Neural progenitor cell (in vitro differentiated cells): Measurements from ENCODE around the gene ORC5. TPM values are rescaled to one million over a fixed set of nuclear protein-coding genes. Genes with fewer than 3 reads are reported as not detected.

Source experiments
- DNase-seq: peaks from one replicate; pipeline ENCODE4 v3.0.0-alpha.2; 2016; ENCODE audit warnings: low spot score
- H2AFZ ChIP-seq: fragments of 200-600 bp; sonication (generic); replicated peaks from 2 replicates; pipeline ENCODE4 v1.6.1; 2016; ENCODE audit warnings: antibody characterized with exemption
- H3F3A ChIP-seq: fragments of 200-600 bp; sonication (generic); 2 replicates; pipeline ENCODE4 v1.6.1; 2016; ENCODE audit warnings: antibody characterized with exemption, low read depth
- H3K27ac ChIP-seq: fragments of 200-600 bp; sonication (generic); 2 replicates; pipeline ENCODE4 v1.5.1; 2016; ENCODE audit warnings: mild to moderate bottlenecking
- H3K27me3 ChIP-seq: fragments of 200-600 bp; sonication (generic); 2 replicates; pipeline ENCODE4 v1.6.1; 2016; ENCODE audit warnings: mild to moderate bottlenecking, moderate library complexity
- H3K36me3 ChIP-seq: fragments of 200-600 bp; sonication (generic); 2 replicates; pipeline ENCODE4 v1.5.1; 2016
- H3K4me1 ChIP-seq: fragments of 200-600 bp; sonication (generic); 2 replicates; pipeline ENCODE4 v1.6.1; 2016; ENCODE audit warnings: mixed run types
- H3K4me2 ChIP-seq: fragments of 200-600 bp; sonication (generic); 2 replicates; pipeline ENCODE4 v1.6.1; 2016
- H3K4me3 ChIP-seq: fragments of 200-600 bp; sonication (generic); 2 replicates; pipeline ENCODE4 v1.5.1; 2016
- H3K79me2 ChIP-seq: fragments of 200-600 bp; sonication (generic); 2 replicates; pipeline ENCODE4 v1.6.1; 2016; ENCODE audit warnings: low read depth
- H3K9ac ChIP-seq: fragments of 200-600 bp; sonication (generic); 2 replicates; pipeline ENCODE4 v1.6.1; 2016
- H3K9me3 ChIP-seq: fragments of 200-600 bp; sonication (generic); 2 replicates; pipeline ENCODE4 v1.5.1; 2016; ENCODE audit warnings: low read depth
- H4K20me1 ChIP-seq: fragments of 200-600 bp; sonication (generic); 2 replicates; pipeline ENCODE4 v1.6.1; 2016; ENCODE audit warnings: low read depth
- H3K27ac Mint-ChIP-seq: 3 replicates; pipeline ENCODE4 v1.8.0; 2021; ENCODE audit warnings: mixed read lengths
- H3K27me3 Mint-ChIP-seq: 2 replicates; pipeline ENCODE4 v1.8.0; 2022; ENCODE audit warnings: low read depth, mild to moderate bottlenecking, inconsistent platforms, moderate library complexity, mixed read lengths; ENCODE audit not compliant: insufficient read depth
- H3K36me3 Mint-ChIP-seq: 3 replicates; pipeline ENCODE4 v1.8.0; 2021; ENCODE audit warnings: mixed read lengths
- H3K4me1 Mint-ChIP-seq: 3 replicates; pipeline ENCODE4 v1.8.0; 2021; ENCODE audit warnings: mixed read lengths
- H3K4me3 Mint-ChIP-seq: 3 replicates; pipeline ENCODE4 v1.8.0; 2021; ENCODE audit warnings: mild to moderate bottlenecking, moderate library complexity, mixed read lengths
- H3K9me3 Mint-ChIP-seq: 3 replicates; pipeline ENCODE4 v1.8.0; 2020; ENCODE audit warnings: mixed read lengths
- EZH2 ChIP-seq: fragments of 200-600 bp; sonication (generic); IDR thresholded peaks from 2 replicates; pipeline ENCODE4 v1.6.1; 2017; ENCODE audit warnings: antibody characterized with exemption, mild to moderate bottlenecking, moderate library complexity
- EZH2phosphoT487 ChIP-seq: fragments of 200-600 bp; sonication (generic); IDR thresholded peaks from 2 replicates; pipeline ENCODE4 v1.6.1; 2017; ENCODE audit warnings: antibody characterized with exemption
- total RNA-seq: library from RNA; depleted of rRNA; stranded (reverse); fragments of >200 nt; gene quantifications from 2 replicates; pipeline ENCODE4 v1.2.3, GENCODE V29; 2015; ENCODE audit warnings: low replicate concordance
- TF ChIP-seq, protein P1 (sequence below): fragments of 200-600 bp; sonication (generic); IDR thresholded peaks from 2 replicates; pipeline ENCODE4 v1.5.1; 2017; ENCODE audit warnings: antibody characterized with exemption, mild to moderate bottlenecking

ORC5 gene
- total RNA-seq, 1 donor from 2014 or later = 14.9 TPM

GRCh38 chr7:104136981-104137380 is 70.8 kb downstream of the ORC5 start:
- no peaks in the 10 kb centered on the region for H3K36me3 ChIP-seq
- no peak overlapping the region for H3K27ac Mint-ChIP-seq
- no peak for DNase-seq

GRCh38 chr7:104136561-104136960 is 71.3 kb downstream of the ORC5 start:
- Histone ChIP-seq H3K27me3 (no peaks in the 10 kb centered on the region), H3K27ac (no peak overlapping the region), H2AFZ (no peak overlapping the region), H3K36me3 (no peaks in the 10 kb centered on the region), H3K4me3 (no peak overlapping the region), H4K20me1 (no peaks in the 10 kb centered on the region), H3K9me3 (no peaks in the 10 kb centered on the region), H3K4me1 (peaks cover 3% of the 10 kb centered on the region), H3K4me2 (no peak overlapping the region), H3K9ac (no peak overlapping the region), H3F3A (no peaks in the 10 kb centered on the region), H3K79me2 (no peaks in the 10 kb centered on the region)
- Mint-ChIP-seq H3K4me1 (no peaks in the 10 kb centered on the region), H3K27ac (no peak overlapping the region), H3K27me3 (no peaks in the 10 kb centered on the region), H3K36me3 (peaks cover 9% of the 10 kb centered on the region), H3K4me3 (no peak overlapping the region), H3K9me3 (no peaks in the 10 kb centered on the region)
- no peak for DNase-seq
- TF ChIP-seq EZH2 (no peak), EZH2phosphoT487 (no peak)
- TF ChIP-seq, protein P1, sequence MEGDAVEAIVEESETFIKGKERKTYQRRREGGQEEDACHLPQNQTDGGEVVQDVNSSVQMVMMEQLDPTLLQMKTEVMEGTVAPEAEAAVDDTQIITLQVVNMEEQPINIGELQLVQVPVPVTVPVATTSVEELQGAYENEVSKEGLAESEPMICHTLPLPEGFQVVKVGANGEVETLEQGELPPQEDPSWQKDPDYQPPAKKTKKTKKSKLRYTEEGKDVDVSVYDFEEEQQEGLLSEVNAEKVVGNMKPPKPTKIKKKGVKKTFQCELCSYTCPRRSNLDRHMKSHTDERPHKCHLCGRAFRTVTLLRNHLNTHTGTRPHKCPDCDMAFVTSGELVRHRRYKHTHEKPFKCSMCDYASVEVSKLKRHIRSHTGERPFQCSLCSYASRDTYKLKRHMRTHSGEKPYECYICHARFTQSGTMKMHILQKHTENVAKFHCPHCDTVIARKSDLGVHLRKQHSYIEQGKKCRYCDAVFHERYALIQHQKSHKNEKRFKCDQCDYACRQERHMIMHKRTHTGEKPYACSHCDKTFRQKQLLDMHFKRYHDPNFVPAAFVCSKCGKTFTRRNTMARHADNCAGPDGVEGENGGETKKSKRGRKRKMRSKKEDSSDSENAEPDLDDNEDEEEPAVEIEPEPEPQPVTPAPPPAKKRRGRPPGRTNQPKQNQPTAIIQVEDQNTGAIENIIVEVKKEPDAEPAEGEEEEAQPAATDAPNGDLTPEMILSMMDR = no peak

More at GRCh38 chr7:104136981-104137380, 70.8 kb downstream of the ORC5 start:
- no peak overlapping the region for H2AFZ ChIP-seq
- H3K4me2 ChIP-seq = no peak overlapping the region
- no peaks in the 10 kb centered on the region for H3F3A ChIP-seq
- H3K27ac ChIP-seq = no peak overlapping the region
- no peaks in the 10 kb centered on the region for H3K4me1 Mint-ChIP-seq
- no peaks in the 10 kb centered on the region for H3K27me3 ChIP-seq
- peaks cover 6% of the 10 kb centered on the region for H3K36me3 Mint-ChIP-seq
- H3K4me3 ChIP-seq = no peak overlapping the region
- no peak overlapping the region for H3K4me3 Mint-ChIP-seq
- no peaks in the 10 kb centered on the region for H3K9me3 ChIP-seq
- TF ChIP-seq EZH2phosphoT487 (no peak), EZH2 (no peak)
- H3K9me3 Mint-ChIP-seq = no peaks in the 10 kb centered on the region
- H3K27me3 Mint-ChIP-seq = no peaks in the 10 kb centered on the region
- no peak overlapping the region for H3K9ac ChIP-seq
- H4K20me1 ChIP-seq = no peaks in the 10 kb centered on the region
- H3K79me2 ChIP-seq = no peaks in the 10 kb centered on the region
- H3K4me1 ChIP-seq = peaks cover 3% of the 10 kb centered on the region

DNA sequence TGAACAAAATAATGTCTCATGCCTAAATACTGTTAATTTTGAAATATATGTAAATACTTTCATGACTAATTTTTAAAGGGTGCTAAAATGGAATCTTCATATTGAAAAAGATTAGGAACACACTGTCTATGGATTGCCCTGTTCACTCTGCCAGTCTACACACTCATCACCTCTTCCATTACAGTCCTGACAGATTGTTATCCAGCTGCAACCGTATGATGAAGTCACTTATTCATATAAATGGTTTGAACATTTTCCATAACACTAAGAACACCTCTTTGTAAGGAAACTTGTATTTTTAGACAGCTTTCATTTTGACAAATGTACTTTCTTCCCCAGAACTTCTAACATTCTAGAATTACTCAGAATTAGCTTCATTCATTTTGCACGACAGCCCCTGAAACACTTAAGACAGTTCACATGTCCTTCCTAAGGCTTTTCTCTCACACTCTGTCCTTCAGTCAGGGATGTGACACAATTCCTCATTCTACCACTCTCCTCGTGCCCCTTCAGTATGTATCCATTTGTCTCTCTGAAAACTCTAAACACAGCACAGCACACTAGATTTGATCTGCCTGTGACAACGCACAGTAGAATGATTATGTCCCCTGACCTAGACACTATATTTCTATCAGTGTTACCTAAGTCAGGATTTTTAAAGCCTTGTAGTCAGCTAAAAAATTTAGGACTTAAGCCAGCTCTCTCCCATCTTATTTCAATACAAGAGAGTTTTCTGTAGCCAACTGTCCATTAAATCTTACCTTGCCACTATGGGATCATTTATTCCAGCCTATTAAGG is 71.9 kb downstream of the ORC5 start:
- Histone ChIP-seq H3K9ac (no peak overlapping the region), H3F3A (no peaks in the 10 kb centered on the region), H3K36me3 (no peaks in the 10 kb centered on the region), H3K79me2 (no peaks in the 10 kb centered on the region), H3K4me2 (no peak overlapping the region), H3K9me3 (no peaks in the 10 kb centered on the region), H3K27me3 (no peaks in the 10 kb centered on the region), H3K4me3 (no peak overlapping the region), H2AFZ (no peak overlapping the region), H3K4me1 (peaks cover 3% of the 10 kb centered on the region), H4K20me1 (no peaks in the 10 kb centered on the region), H3K27ac (no peak overlapping the region)
- Mint-ChIP-seq H3K4me3 (no peak overlapping the region), H3K36me3 (peaks cover 13% of the 10 kb centered on the region), H3K27ac (no peak overlapping the region), H3K9me3 (no peaks in the 10 kb centered on the region), H3K4me1 (no peaks in the 10 kb centered on the region), H3K27me3 (no peaks in the 10 kb centered on the region)
- no peak for DNase-seq
- no peak for TF ChIP-seq EZH2phosphoT487
- TF ChIP-seq, protein P1 = no peak
- TF ChIP-seq EZH2 = no peak

- no peak overlapping the region for H3K27ac Mint-ChIP-seq
- H3K27me3 Mint-ChIP-seq = no peaks in the 10 kb centered on the region
- H3K36me3 ChIP-seq = no peaks in the 10 kb centered on the region
- H3K9me3 ChIP-seq = no peaks in the 10 kb centered on the region
- no peaks in the 10 kb centered on the region for H3K9me3 Mint-ChIP-seq
- no peaks in the 10 kb centered on the region for H3K4me1 Mint-ChIP-seq
- no peak overlapping the region for H3K4me3 ChIP-seq
- no peak overlapping the region for H2AFZ ChIP-seq
- peaks cover 21% of the 10 kb centered on the region for H3K36me3 Mint-ChIP-seq
- H3F3A ChIP-seq = no peaks in the 10 kb centered on the region
- H4K20me1 ChIP-seq = no peaks in the 10 kb centered on the region
- TF ChIP-seq EZH2 (no peak), EZH2phosphoT487 (no peak)
- TF ChIP-seq, protein P1 = no peak
- DNase-seq = no peak
- no peaks in the 10 kb centered on the region for H3K27me3 ChIP-seq
- H3K4me2 ChIP-seq = no peak overlapping the region
- H3K27ac ChIP-seq = no peak overlapping the region
- no peak overlapping the region for H3K4me3 Mint-ChIP-seq
- no peaks in the 10 kb centered on the region for H3K4me1 ChIP-seq
- no peak overlapping the region for H3K9ac ChIP-seq
- no peaks in the 10 kb centered on the region for H3K79me2 ChIP-seq
These were observed 74.6 kb downstream of the ORC5 start for GRCh38 chr7:104133238-104133637.
